Neural cell (in vitro differentiated cells): Measurements from ENCODE around the gene DENND4C. TPM values are rescaled to one million over a fixed set of nuclear protein-coding genes. Genes with fewer than 3 reads are reported as not detected.

ENCODE experiments used
- H2AFZ ChIP-seq: fragments of 200-600, 300-800 bp; sonication (generic), shearing (Covaris generic); 2 replicates; pipeline ENCODE4 v1.6.0; 2014; ENCODE audit warnings: low read depth, mild to moderate bottlenecking, antibody characterized with exemption, low read length, moderate library complexity
- H3F3A ChIP-seq: fragments of 200-600 bp; shearing (Covaris generic); 2 replicates; pipeline ENCODE4 v1.6.1; 2016; ENCODE audit warnings: mild to moderate bottlenecking, moderate library complexity, mixed read lengths, antibody characterized with exemption, low read length; ENCODE audit not compliant: insufficient read depth, poor library complexity, severe bottlenecking
- H3K27ac ChIP-seq: fragments of 200-600, 300-800 bp; sonication (generic), shearing (Covaris generic); 2 replicates; pipeline ENCODE4 v1.5.1; 2014; ENCODE audit warnings: mild to moderate bottlenecking, low read length, moderate library complexity
- H3K27me3 ChIP-seq: fragments of 300-800, 200-600 bp; sonication (generic), shearing (Covaris generic); 2 replicates; pipeline ENCODE4 v1.6.0; 2014; ENCODE audit warnings: mild to moderate bottlenecking, low read depth, low read length, moderate library complexity; ENCODE audit not compliant: insufficient read depth
- H3K36me3 ChIP-seq: fragments of 300-800, 200-600 bp; sonication (generic), shearing (Covaris generic); 2 replicates; pipeline ENCODE4 v1.5.1; 2014; ENCODE audit warnings: mild to moderate bottlenecking, antibody characterized with exemption, low read length, moderate library complexity; ENCODE audit not compliant: insufficient read depth
- H3K4me2 ChIP-seq: fragments of 300-800, 200-600 bp; sonication (generic), shearing (Covaris generic); 2 replicates; pipeline ENCODE4 v1.6.0; 2014; ENCODE audit warnings: mild to moderate bottlenecking, low read length
- H3K4me3 ChIP-seq: fragments of 300-800, 200-600 bp; sonication (generic), shearing (Covaris generic); 2 replicates; pipeline ENCODE4 v1.5.1; 2014; ENCODE audit warnings: mild to moderate bottlenecking, low read length, moderate library complexity
- H3K79me2 ChIP-seq: fragments of 200-600 bp; shearing (Covaris generic); replicated peaks from 2 replicates; pipeline ENCODE4 v1.6.0; 2014; ENCODE audit warnings: mild to moderate bottlenecking, low read length, moderate library complexity; ENCODE audit not compliant: insufficient read depth
- H3K9ac ChIP-seq: fragments of 300-800, 200-600 bp; sonication (generic), shearing (Covaris generic); 2 replicates; pipeline ENCODE4 v1.6.1; 2016; ENCODE audit warnings: mild to moderate bottlenecking, low read length, mixed read lengths
- H3K9me2 ChIP-seq: fragments of 200-600 bp; shearing (Covaris generic); 2 replicates; pipeline ENCODE4 v1.6.1; 2016; ENCODE audit warnings: mild to moderate bottlenecking, low read length, mixed read lengths; ENCODE audit not compliant: insufficient read depth
- H3K9me3 ChIP-seq: fragments of 200-600, 300-800 bp; sonication (generic), shearing (Covaris generic); 2 replicates; pipeline ENCODE4 v1.6.1; 2016; ENCODE audit warnings: mild to moderate bottlenecking, mixed run types, low read length, moderate library complexity, mixed read lengths
- H4K20me1 ChIP-seq: fragments of 200-600 bp; shearing (Covaris generic); 2 replicates; pipeline ENCODE4 v1.6.1; 2016; ENCODE audit warnings: mild to moderate bottlenecking, mixed run types; ENCODE audit not compliant: insufficient read depth
- CTCF ChIP-seq: fragments of 450-650 bp; IDR thresholded peaks from 2 replicates; pipeline ENCODE4 v1.5.1; 2014; ENCODE audit warnings: antibody characterized with exemption, mild to moderate bottlenecking, moderate library complexity; ENCODE audit not compliant: poor library complexity, severe bottlenecking
- EP300 ChIP-seq: fragments of 450-650 bp; conservative IDR thresholded peaks from 2 replicates; pipeline ENCODE4 v1.6.1; 2014; ENCODE audit warnings: antibody characterized with exemption, mild to moderate bottlenecking, moderate library complexity; ENCODE audit not compliant: poor library complexity, severe bottlenecking
- EZH2 ChIP-seq: fragments of 200-600, 300-800 bp; shearing (Covaris generic), sonication (generic); IDR thresholded peaks from 2 replicates; pipeline ENCODE4 v1.6.1; 2014; ENCODE audit warnings: antibody characterized with exemption, low read length, borderline replicate concordance, mild to moderate bottlenecking; ENCODE audit not compliant: insufficient read depth, poor library complexity, severe bottlenecking
- MXI1 ChIP-seq: fragments of 450-650 bp; conservative IDR thresholded peaks from 2 replicates; pipeline ENCODE4 v1.6.1; 2014; ENCODE audit warnings: antibody characterized with exemption, mild to moderate bottlenecking; ENCODE audit not compliant: poor library complexity, severe bottlenecking
- POLR2AphosphoS5 ChIP-seq: IDR thresholded peaks from 2 replicates; pipeline ENCODE4 v1.6.1; 2012
- RAD21 ChIP-seq: fragments of 450-650 bp; conservative IDR thresholded peaks from 2 replicates; pipeline ENCODE4 v1.6.1; 2014; ENCODE audit warnings: antibody characterized with exemption, mild to moderate bottlenecking, moderate library complexity
- REST ChIP-seq: IDR thresholded peaks from 2 replicates; pipeline ENCODE4 v1.6.1; 2012; ENCODE audit warnings: borderline replicate concordance
- SMC3 ChIP-seq: fragments of 450-650 bp; conservative IDR thresholded peaks from 2 replicates; pipeline ENCODE4 v1.6.1; 2014; ENCODE audit warnings: antibody characterized with exemption, mild to moderate bottlenecking, moderate library complexity; ENCODE audit not compliant: poor library complexity
- TAF1 ChIP-seq: IDR thresholded peaks from 2 replicates; pipeline ENCODE4 v1.6.1; 2012; ENCODE audit warnings: low read depth
- polyA plus RNA-seq: library from polyadenylated mRNA; depleted of rRNA; stranded (reverse); fragments of >200 nt; gene quantifications from 2 replicates; pipeline ENCODE4 v1.2.3, GENCODE V29; 2014

DENND4C gene
- polyA plus RNA-seq, 1 donor from 2014 or later: 51.8 TPM

DNA sequence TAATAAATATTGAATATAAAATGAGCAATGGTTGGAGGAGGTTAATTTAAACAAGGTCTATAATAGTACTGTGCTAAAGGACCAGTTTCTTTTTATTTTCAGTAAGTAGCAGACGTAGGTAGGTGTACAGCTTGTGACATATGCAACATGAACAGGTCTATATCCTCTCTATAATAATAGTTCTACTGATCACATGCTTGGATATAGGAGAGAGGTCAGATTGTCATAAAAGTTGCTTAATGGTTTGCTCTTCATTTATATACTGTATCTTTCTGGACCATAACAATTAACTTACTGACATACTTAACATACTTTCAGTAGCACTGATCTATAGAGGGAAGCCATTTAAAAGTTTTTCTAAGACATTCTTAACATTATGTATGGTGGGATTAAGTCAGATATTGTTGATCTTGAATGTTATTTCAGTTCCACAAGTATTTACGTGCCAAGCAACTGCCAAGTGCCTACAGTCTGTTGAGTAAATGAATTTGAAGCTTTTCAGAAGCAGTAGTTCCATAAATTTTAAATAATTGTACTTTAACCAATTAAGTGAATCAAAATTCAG, 68.0 kb downstream of the DENND4C start:
- Histone ChIP-seq H3F3A (no peaks in the 10 kb centered on the region), H3K9me3 (no peaks in the 10 kb centered on the region), H3K79me2 (no peaks in the 10 kb centered on the region), H3K9me2 (no peaks in the 10 kb centered on the region), H3K27ac (no peak overlapping the region), H2AFZ (no peak overlapping the region), H4K20me1 (no peaks in the 10 kb centered on the region), H3K9ac (no peak overlapping the region), H3K4me3 (no peak overlapping the region), H3K36me3 (peaks cover 9% of the 10 kb centered on the region), H3K4me2 (no peak overlapping the region), H3K27me3 (no peaks in the 10 kb centered on the region)
- no peak for TF ChIP-seq MXI1
- TF ChIP-seq SMC3: no peak
- no peak for TF ChIP-seq POLR2AphosphoS5
- no peak for TF ChIP-seq EZH2
- no peak for TF ChIP-seq CTCF
- TF ChIP-seq EP300: no peak
- no peak for TF ChIP-seq REST
- TF ChIP-seq TAF1: no peak
- TF ChIP-seq RAD21: no peak

GRCh38 chr9:19303216-19303615, 72.7 kb downstream of the DENND4C start:
- Histone ChIP-seq H3K79me2 (no peaks in the 10 kb centered on the region), H3K4me3 (no peak overlapping the region), H3K9ac (no peak overlapping the region), H3K27ac (no peak overlapping the region), H3K4me2 (no peak overlapping the region), H4K20me1 (no peaks in the 10 kb centered on the region), H3K9me3 (no peaks in the 10 kb centered on the region), H3F3A (no peaks in the 10 kb centered on the region), H3K27me3 (no peaks in the 10 kb centered on the region), H3K36me3 (peaks cover 9% of the 10 kb centered on the region), H2AFZ (no peak overlapping the region), H3K9me2 (no peaks in the 10 kb centered on the region)
- TF ChIP-seq MXI1 (no peak), EP300 (no peak), RAD21 (no peak), TAF1 (no peak), CTCF (no peak)
